Stomach (tissue), 4 donors: ENCODE results near the gene TDG.

Experiments used
- CTCF ChIP-seq, 7 experiments: fragments of 450-650 bp in 4 of 7; fragments of 200-600 bp in 3 of 7; sonication (generic) in 3 of 7; IDR thresholded peaks; one replicate each; pipeline ENCODE4 v1.5.1; 2016 to 2019; ENCODE audit warnings: antibody characterized with exemption in 7 of 7, control low read depth in 2 of 7, mild to moderate bottlenecking in 1 of 7
- POLR2A ChIP-seq, 4 donors: fragments of 450-650 bp; IDR thresholded peaks; one replicate each; pipeline ENCODE4 v1.6.1; 2016; ENCODE audit warnings: antibody characterized with exemption in 4 of 4, control low read depth in 2 of 4, mild to moderate bottlenecking in 1 of 4, moderate library complexity in 1 of 4
- POLR2AphosphoS5 ChIP-seq, 3 donors: sonication (generic); formaldehyde crosslinking; IDR thresholded peaks; one replicate each; pipeline ENCODE4 v1.6.1; 2016; ENCODE audit warnings: antibody characterized with exemption in 3 of 3

GRCh38 chr12:103944964-103945363 is 20.7 kb upstream of the TDG start:
- TF ChIP-seq CTCF (IDR thresholded peaks at IDR 0.05): no peak
- TF ChIP-seq POLR2A (IDR thresholded peaks at IDR 0.05): no peak
- TF ChIP-seq POLR2AphosphoS5 (IDR thresholded peaks at IDR 0.05): no peak
